CD14-positive monocyte (primary cell): ENCODE results near the gene FGD2. TPM values are rescaled to one million over a fixed set of nuclear protein-coding genes. Genes with fewer than 3 reads are reported as not detected.

Experiments used
- DNase-seq, 3 donors: peaks; one replicate each; pipeline ENCODE4 v3.0.0-alpha.2; 2011 to 2022
- H2AFZ ChIP-seq: 2 replicates; pipeline ENCODE4 v1.6.0; 2012; ENCODE audit warnings: mild to moderate bottlenecking, low read depth, low read length, inconsistent platforms; ENCODE audit not compliant: insufficient read depth, poor library complexity, severe bottlenecking
- H3K27ac ChIP-seq, 2 donors: 1 replicate in 1 of 2; 2 replicates in 1 of 2; pipeline ENCODE4 v1.5.1; 2012 to 2013; ENCODE audit warnings: low read length in 2 of 2, control low read depth in 1 of 2, inconsistent platforms in 1 of 2, low read depth in 1 of 2, mild to moderate bottlenecking in 1 of 2
- H3K27me3 ChIP-seq, 2 donors: one replicate each; pipeline versions ENCODE4 v1.6.0 to v1.6.1; 2011 to 2013; ENCODE audit warnings: low read length in 2 of 2; ENCODE audit not compliant: control insufficient read depth in 2 of 2, insufficient read depth in 2 of 2
- H3K36me3 ChIP-seq, 2 donors: replicated peaks in 1 of 2; 1 replicate in 1 of 2; 2 replicates in 1 of 2; pipeline versions ENCODE4 v1.5.1 to v1.6.1; 2012 to 2013; ENCODE audit warnings: low read length in 2 of 2, control low read depth in 1 of 2, inconsistent platforms in 1 of 2, mild to moderate bottlenecking in 1 of 2; ENCODE audit not compliant: insufficient read depth in 2 of 2, control insufficient read depth in 1 of 2
- H3K4me1 ChIP-seq, 2 donors: 1 replicate in 1 of 2; 2 replicates in 1 of 2; pipeline versions ENCODE4 v1.5.1 to v1.6.1; 2012 to 2013; ENCODE audit warnings: low read length in 2 of 2, control low read depth in 1 of 2, inconsistent platforms in 1 of 2, mild to moderate bottlenecking in 1 of 2, moderate library complexity in 1 of 2; ENCODE audit not compliant: insufficient read depth in 2 of 2, control insufficient read depth in 1 of 2
- H3K4me2 ChIP-seq: replicated peaks from 2 replicates; pipeline ENCODE3; 2012; ENCODE audit warnings: low read length, moderate library complexity, mild to moderate bottlenecking; ENCODE audit not compliant: poor library complexity, severe bottlenecking; ENCODE audit errors: extremely low read depth
- H3K4me3 ChIP-seq, 3 experiments: fragments of 200-600 bp in 1 of 3; sonication (generic) in 1 of 3; replicated peaks in 1 of 3; 1 replicate in 2 of 3; 2 replicates in 1 of 3; pipeline ENCODE4 v1.5.1; 2011 to 2013; ENCODE audit warnings: low read length in 3 of 3, mild to moderate bottlenecking in 3 of 3, control low read depth in 2 of 3, low read depth in 2 of 3, inconsistent platforms in 1 of 3, moderate library complexity in 1 of 3
- H3K79me2 ChIP-seq: 2 replicates; pipeline ENCODE4 v1.6.0; 2012; ENCODE audit warnings: mild to moderate bottlenecking, control low read depth, inconsistent platforms, low read length, moderate library complexity; ENCODE audit not compliant: insufficient read depth
- H3K9ac ChIP-seq: 2 replicates; pipeline ENCODE4 v1.6.0; 2017; ENCODE audit warnings: low read length, mild to moderate bottlenecking; ENCODE audit not compliant: insufficient read depth, poor library complexity, severe bottlenecking
- H3K9me3 ChIP-seq, 2 donors: replicated peaks in 1 of 2; 1 replicate in 1 of 2; 2 replicates in 1 of 2; pipeline versions ENCODE4 v1.5.1 to v1.6.1; 2012 to 2013; ENCODE audit warnings: low read length in 2 of 2, control low read depth in 1 of 2; ENCODE audit not compliant: control insufficient read depth in 1 of 2, insufficient read depth in 1 of 2
- H4K20me1 ChIP-seq: 2 replicates; pipeline ENCODE4 v1.6.0; 2012; ENCODE audit warnings: mild to moderate bottlenecking, low read length, control low read depth, moderate library complexity; ENCODE audit not compliant: insufficient read depth
- H3K27ac Mint-ChIP-seq, 7 donors: one replicate each; pipeline ENCODE4 v1.8.0; 2020; ENCODE audit warnings: mild to moderate bottlenecking in 7 of 7, mixed read lengths in 7 of 7, moderate library complexity in 6 of 7, inconsistent platforms in 2 of 7
- H3K27me3 Mint-ChIP-seq, 3 donors: one replicate each; pipeline ENCODE4 v1.8.0; 2021 to 2022; ENCODE audit warnings: low read depth in 3 of 3, mild to moderate bottlenecking in 3 of 3, mixed read lengths in 3 of 3, moderate library complexity in 3 of 3, inconsistent platforms in 1 of 3
- H3K36me3 Mint-ChIP-seq, 2 donors: one replicate each; pipeline ENCODE4 v1.8.0; 2020; ENCODE audit warnings: mixed read lengths in 2 of 2, inconsistent platforms in 1 of 2, mild to moderate bottlenecking in 1 of 2
- H3K4me1 Mint-ChIP-seq: one replicate; pipeline ENCODE4 v1.8.0; 2020; ENCODE audit warnings: mild to moderate bottlenecking, mixed read lengths
- H3K4me3 Mint-ChIP-seq, 2 donors: one replicate each; pipeline ENCODE4 v1.8.0; 2020; ENCODE audit warnings: mild to moderate bottlenecking in 2 of 2, mixed read lengths in 2 of 2, moderate library complexity in 1 of 2
- H3K9me3 Mint-ChIP-seq, 7 donors: one replicate each; pipeline ENCODE4 v1.8.0; 2020 to 2022; ENCODE audit warnings: mixed read lengths in 7 of 7, mild to moderate bottlenecking in 6 of 7, moderate library complexity in 6 of 7, inconsistent platforms in 2 of 7
- CTCF ChIP-seq: fragments of 200-600 bp; IDR thresholded peaks from one replicate; pipeline ENCODE4 v1.8.0; 2022; ENCODE audit warnings: antibody characterized with exemption, mild to moderate bottlenecking
- WGBS: methylation state at CpG from one replicate; pipeline ENCODE4 v1.1.5; 2013; ENCODE audit warnings: missing lambda C conversion rate; ENCODE audit not compliant: insufficient coverage; 5-methylcytosine and 5-hydroxymethylcytosine counted together
- intact Hi-C, 2 donors: fragments of 100-400 bp; cut with micrococcal nuclease; formaldehyde crosslinking; loops; one replicate each; pipeline versions ENCODE4 v1.15.0 to v1.15.1; 2023
- polyA minus RNA-seq: library from RNA; depleted of rRNA, polyadenylated mRNA; stranded (reverse); fragments of >200 nt; gene quantifications from 2 replicates; pipeline ENCODE4 v1.2.3, GENCODE V29; 2012
- polyA plus RNA-seq, 3 donors: library from polyadenylated mRNA; depleted of rRNA in 1 of 3; unstranded in 2 of 3; stranded (reverse) in 1 of 3; fragments of 300-500 nt in 2 of 3; fragments of >200 nt in 1 of 3; fragmentation: Illumina TruSeq in 2 of 3; gene quantifications; 1 replicate in 2 of 3; 2 replicates in 1 of 3; pipeline ENCODE4 v1.2.3, GENCODE V29; 2012 to 2021
- total RNA-seq, 12 experiments: library from RNA in 1 of 12; stranded (reverse) in 1 of 12; fragments of 120-200 nt in 1 of 12; gene quantifications; one replicate each; pipeline ENCODE4 v1.2.4 and lab custom pipeline; 2013 to 2026; ENCODE audit warnings: mixed read lengths in 6 of 12, inconsistent platforms in 1 of 12

FGD2 gene
- total RNA-seq (2013) = 188 TPM
- 100 to 1,000 TPM in 1 of 3 donors, 10 to 100 TPM in 2; 25.3 to 356 (median 50.0) TPM for polyA plus RNA-seq
- 200 and 207 TPM in 2 replicates for polyA minus RNA-seq
- 15.0 to 162 (median 127) reads per million in 11 experiments for total RNA-seq (lab: John Stamatoyannopoulos, UW)

- H3K27me3 ChIP-seq = no peaks in the 10 kb centered on the region
- peaks cover 0 to 2% (median 0%) of the 10 kb centered on the region in 7 donors for H3K9me3 Mint-ChIP-seq
- H3K4me3 Mint-ChIP-seq = peak within 1 kb of the TSS; percentile 89 to 99
- peaks cover 59 to 72% of the 10 kb centered on the region in 2 donors for H3K4me1 ChIP-seq
- peak within 1 kb of the TSS; percentile 86 to 94 for H3K27ac ChIP-seq
- H3K9me3 ChIP-seq = no peaks in the 10 kb centered on the region
- peak; percentile 55 to 74 (median 71) for DNase-seq
- peak within 1 kb of the TSS; percentile 87 to 93 (median 92) for H3K4me3 ChIP-seq
- peaks cover 0 to 4% (median 0%) of the 10 kb centered on the region in 3 donors for H3K27me3 Mint-ChIP-seq
- H2AFZ ChIP-seq = peak within 1 kb of the TSS; percentile 55
- 16% methylated on average over 7 of the region's 14 CpGs for WGBS
- H3K9ac ChIP-seq = peak within 1 kb of the TSS; percentile 70
- peaks cover 61% of the 10 kb centered on the region for H3K4me1 Mint-ChIP-seq
- H3K4me2 ChIP-seq = peak within 1 kb of the TSS; percentile 92
- H3K79me2 ChIP-seq = peaks cover 49% of the 10 kb centered on the region
- intact Hi-C loops = no loop called here
- H3K36me3 Mint-ChIP-seq = peaks cover 9 to 23% of the 10 kb centered on the region in 2 donors
- peaks cover 14 to 17% of the 10 kb centered on the region in 2 donors for H3K36me3 ChIP-seq
- H4K20me1 ChIP-seq = peaks cover 31% of the 10 kb centered on the region
- TF ChIP-seq CTCF = no peak
- peak within 1 kb of the TSS; percentile 93 to 98 (median 96) for H3K27ac Mint-ChIP-seq
Measured at GRCh38 chr6:37005061-37005810, at the start of gene FGD2. Gene FGD2, plus strand, starts transcription at chr6:37005655. Its CDS starts 163 bp downstream, at chr6:37005818.

- DNase-seq = no peak
- H3K27me3 Mint-ChIP-seq = peaks cover 48 to 50% (median 49%) of the 10 kb centered on the region in 3 donors
- TF ChIP-seq CTCF = no peak
- Histone ChIP-seq H3K4me2 (no peak overlapping the region), H2AFZ (no peak overlapping the region), H3K4me1 (peaks cover 7 to 12% of the 10 kb centered on the region in 2 donors), H3K79me2 (no peaks in the 10 kb centered on the region), H3K9ac (no peak overlapping the region), H3K36me3 (no peaks in the 10 kb centered on the region), H4K20me1 (no peaks in the 10 kb centered on the region), H3K27me3 (peaks cover 11 to 49% of the 10 kb centered on the region in 2 donors), H3K27ac (no peak overlapping the region), H3K9me3 (no peaks in the 10 kb centered on the region), H3K4me3 (no peak overlapping the region)
- peak overlapping the region in 1 of 2 donors; percentile 63 for H3K4me3 Mint-ChIP-seq
- intact Hi-C loops = no loop called here
- no peaks in the 10 kb centered on the region for H3K36me3 Mint-ChIP-seq
- WGBS = 73% methylated on average over 7 of the region's 9 CpGs
- no peak overlapping the region for H3K27ac Mint-ChIP-seq
- peaks cover 0 to 3% (median 0%) of the 10 kb centered on the region in 7 donors for H3K9me3 Mint-ChIP-seq
- H3K4me1 Mint-ChIP-seq = peaks cover 13% of the 10 kb centered on the region
Measured at GRCh38 chr6:36955671-36956445, 49.6 kb upstream of the FGD2 start.
